GM10266 (cell line): ENCODE results near the gene SLC2A9.

Experiments used
- DNase-seq: peaks from one replicate; pipeline ENCODE4 v3.0.0; 2012; ENCODE audit errors: extremely low spot score
- TF ChIP-seq, protein P1 (sequence below): IDR thresholded peaks from 2 replicates; pipeline ENCODE4 v1.5.1; 2012; ENCODE audit warnings: mild to moderate bottlenecking, low read depth; ENCODE audit not compliant: control insufficient read depth, insufficient read depth; ENCODE audit errors: missing control alignments

Gene SLC2A9

DNA sequence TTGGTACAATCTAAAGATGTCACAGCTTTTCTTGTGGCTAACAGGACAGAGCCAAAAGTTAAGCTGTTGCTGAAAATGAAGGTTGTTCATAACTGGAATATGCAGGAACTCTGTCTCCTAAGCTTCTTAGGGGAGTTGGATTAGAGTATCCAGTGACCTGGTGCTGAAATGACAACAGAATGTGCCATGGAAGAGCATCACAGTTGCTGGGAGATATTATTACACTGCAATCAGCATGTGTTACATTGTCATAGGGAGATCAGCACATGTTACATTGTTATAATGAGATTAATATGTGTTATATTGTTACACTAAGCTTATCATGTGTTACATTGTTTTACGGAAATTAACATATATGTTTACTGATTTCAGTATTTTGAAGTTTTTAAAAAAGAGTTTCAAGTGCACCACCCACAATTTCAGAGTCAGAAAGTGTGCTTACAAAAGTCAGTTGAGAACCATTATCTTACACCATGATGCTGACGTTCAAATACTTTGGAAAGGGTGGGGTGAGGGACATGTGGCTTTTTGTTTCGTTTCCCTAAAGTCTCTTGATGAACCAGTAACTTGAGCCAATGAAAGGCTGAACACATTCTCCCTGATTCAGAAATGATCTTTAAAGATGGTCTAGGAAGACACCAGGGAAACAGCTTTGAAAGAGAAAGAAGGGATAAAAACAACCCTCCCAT lies 126.5 kb downstream of the SLC2A9 start:
- no peak for DNase-seq
- TF ChIP-seq, protein P1, sequence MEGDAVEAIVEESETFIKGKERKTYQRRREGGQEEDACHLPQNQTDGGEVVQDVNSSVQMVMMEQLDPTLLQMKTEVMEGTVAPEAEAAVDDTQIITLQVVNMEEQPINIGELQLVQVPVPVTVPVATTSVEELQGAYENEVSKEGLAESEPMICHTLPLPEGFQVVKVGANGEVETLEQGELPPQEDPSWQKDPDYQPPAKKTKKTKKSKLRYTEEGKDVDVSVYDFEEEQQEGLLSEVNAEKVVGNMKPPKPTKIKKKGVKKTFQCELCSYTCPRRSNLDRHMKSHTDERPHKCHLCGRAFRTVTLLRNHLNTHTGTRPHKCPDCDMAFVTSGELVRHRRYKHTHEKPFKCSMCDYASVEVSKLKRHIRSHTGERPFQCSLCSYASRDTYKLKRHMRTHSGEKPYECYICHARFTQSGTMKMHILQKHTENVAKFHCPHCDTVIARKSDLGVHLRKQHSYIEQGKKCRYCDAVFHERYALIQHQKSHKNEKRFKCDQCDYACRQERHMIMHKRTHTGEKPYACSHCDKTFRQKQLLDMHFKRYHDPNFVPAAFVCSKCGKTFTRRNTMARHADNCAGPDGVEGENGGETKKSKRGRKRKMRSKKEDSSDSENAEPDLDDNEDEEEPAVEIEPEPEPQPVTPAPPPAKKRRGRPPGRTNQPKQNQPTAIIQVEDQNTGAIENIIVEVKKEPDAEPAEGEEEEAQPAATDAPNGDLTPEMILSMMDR: no peak

DNA sequence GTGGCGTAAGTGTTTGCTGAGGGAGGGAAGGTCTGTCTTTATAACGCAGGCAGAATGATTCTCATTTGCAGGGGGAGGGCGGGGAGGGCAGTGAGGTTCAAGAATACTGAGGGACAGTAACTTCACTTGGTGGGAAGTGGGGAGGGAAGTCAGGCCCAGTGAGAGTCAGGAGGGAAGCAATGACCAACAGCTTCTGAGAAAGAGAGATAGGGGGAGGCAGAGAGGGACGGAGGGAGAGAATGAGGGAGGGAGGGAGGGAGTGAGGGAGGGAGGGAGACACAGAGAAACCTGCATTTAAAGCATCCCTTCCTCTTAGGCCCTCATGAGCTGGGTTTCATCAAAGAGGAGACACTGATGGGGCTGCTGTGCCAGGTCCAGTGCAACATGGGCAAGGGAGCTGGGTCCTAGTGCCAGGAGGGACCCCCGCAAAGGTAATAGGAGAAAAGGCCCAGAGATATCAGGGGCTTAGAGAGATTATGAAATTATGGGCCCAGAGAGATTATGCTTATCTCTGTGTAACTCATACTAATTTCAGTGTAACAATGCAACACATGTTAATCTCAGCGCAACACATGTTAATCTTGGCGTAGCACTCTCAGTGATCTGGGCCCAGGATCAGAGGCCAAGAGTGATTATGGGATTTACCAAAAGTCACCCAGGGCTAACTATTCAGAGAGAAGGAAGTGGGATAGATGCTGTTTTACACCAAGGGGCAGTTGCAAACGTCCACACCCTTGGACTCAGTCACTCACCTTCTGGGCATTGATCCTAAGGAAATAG lies 127.8 kb downstream of the SLC2A9 start:
- TF ChIP-seq, protein P1: no peak
- no peak for DNase-seq

DNA sequence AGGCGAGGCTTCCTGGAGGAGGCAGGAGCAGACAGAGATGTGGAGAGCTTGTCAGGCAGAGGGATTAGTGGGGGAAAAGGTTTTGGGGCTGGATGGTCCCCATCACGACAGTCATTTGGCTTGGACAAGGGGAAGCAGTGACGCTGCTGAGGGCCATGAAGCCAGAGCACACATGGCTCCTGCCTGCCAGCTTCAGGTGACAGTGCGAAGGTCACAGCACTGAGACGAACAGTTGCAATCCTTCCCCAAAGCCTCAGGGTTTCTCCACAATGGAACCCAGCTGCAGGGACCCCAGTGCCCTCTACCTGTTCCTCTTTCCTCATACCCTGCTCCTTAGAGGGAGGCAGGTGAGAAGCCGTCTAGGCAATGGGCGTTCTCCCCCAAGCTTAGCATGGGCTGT lies 129.6 kb downstream of the SLC2A9 start:
- DNase-seq: no peak
- TF ChIP-seq, protein P1: no peak

DNA sequence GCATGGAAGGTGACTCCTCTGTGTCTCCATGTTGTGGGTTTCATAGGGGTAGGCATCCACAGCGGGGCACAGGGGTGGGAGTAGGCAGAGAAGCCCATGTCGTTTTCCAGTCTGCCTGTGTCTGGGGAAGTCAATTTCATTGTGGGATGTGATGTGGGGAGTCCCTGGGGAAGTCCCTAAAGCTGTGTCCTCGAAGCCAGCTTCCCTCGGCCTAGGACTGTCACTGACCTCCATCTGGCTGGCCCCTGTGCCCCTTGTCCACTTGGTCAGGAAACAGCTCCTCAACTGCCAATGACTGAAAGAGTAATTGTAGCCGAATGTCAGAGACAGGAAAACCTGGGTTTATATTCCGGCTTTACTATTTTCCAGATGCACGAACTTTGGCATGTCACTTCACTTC lies 130.2 kb downstream of the SLC2A9 start:
- DNase-seq: no peak
- TF ChIP-seq, protein P1: no peak

DNA sequence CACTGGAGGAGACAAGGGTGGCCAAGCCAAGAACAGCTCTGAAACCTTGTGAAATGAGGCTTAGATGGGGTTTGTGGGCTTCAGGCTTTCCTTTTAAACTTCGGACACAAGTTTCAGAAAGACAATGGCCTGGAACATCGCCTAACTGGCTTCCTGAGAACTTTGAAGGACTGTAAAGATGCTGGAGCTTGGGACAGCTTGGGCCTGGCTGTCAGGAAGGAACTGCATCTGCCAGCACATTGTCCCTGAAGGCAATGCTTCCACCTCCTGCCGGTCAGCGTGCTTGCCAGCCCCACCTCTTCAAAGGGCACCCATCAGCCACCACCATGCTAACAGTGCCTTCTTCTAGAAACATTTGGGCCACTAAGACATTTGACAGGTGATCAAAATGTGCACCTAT lies 132.0 kb downstream of the SLC2A9 start:
- TF ChIP-seq, protein P1: no peak
- no peak for DNase-seq

DNA sequence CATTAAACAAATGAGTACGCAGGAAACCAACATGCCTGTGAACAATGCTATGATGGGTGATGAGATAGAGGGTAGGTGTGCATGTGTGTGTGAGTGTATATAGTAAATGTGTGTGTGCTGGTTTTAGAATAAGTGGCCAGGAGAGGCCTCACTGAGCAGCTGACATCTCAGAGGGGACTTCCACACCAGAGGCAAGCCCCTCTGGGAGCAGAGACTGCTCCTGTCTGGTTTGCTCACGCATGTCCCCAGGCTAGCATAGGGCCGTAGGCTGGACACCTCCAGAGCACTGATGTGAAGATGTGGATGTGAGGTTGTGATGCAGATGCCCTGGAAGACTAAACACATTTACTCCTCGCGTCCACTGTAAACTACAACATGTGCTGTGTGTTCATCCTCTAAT lies 135.3 kb downstream of the SLC2A9 start:
- no peak for DNase-seq
- TF ChIP-seq, protein P1: no peak

DNA sequence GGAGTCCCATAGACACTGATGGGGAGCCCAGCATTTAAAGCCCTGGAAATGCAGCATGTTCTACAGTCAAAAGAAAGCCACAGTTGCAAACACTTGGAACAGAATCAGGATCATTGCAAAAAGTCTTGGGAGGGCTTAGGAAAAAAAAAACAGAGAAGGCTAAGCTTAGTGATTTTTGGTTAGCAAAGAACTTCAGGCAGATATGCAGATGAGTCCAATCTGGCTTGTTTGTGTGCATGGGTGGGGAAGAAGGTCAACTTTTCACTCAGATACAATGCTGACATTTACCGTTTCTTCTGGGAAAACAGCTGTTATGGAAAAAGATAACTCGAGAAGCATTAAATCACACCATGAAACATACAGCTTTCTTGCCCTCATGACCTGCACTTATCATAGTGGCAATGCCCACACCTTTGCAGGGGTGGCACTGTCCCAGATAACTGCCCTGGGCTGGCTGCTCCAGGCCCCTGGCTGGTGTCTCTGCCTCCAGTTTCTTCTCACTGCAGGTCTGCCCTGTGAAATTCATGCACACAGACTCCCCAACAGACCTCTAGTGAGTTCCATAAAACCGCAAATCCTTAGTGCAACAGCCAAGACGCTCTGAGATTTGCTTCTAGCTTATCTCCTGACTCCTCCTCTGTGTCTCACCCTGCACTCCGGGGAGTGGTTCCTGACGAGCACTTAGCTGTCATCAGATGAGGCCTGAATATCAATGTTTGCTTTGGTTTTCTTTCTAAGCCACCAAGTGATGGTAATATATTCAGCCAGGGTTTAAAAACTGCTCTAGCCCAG lies 140.7 kb downstream of the SLC2A9 start:
- TF ChIP-seq, protein P1: no peak
- DNase-seq: no peak
